HG03159 (cell line): ENCODE results near the gene TEX19.
"Not testable (repeated sequence)": the region's sequence is repeated elsewhere in the genome, so short reads cannot be mapped to it uniquely, and the experiment has no call there.

Experiments used
- ATAC-seq: cut with Tn5 transposase; IDR thresholded peaks from one replicate; pipeline ENCODE4 v1.9.1; 2021; ENCODE audit warnings: mild to moderate bottlenecking, moderate library complexity; ENCODE audit not compliant: unreplicated experiment

TEX19 gene

GRCh38 chr17:82403662-82404660 lies 44.9 kb downstream of the TEX19 start:
- no peak for ATAC-seq

DNA sequence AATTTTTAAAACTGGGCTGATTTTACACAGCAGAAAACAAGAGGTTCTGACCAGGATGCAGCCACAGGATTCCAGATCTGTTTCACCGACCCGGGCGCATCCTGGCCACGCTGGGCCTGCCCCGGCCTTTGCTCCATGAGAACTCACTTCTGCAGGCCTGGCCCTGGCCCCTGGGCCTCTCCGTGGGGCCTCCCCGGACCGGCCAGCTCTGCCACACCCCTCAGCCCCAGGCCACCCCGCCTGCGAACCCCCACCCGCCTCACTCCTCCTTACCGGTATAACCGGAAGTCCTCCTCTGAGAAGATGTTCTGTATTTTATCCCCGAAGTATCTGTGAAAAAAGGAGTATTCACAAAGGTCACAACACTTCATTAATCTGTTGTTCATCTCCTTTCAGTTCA lies 46.0 kb downstream of the TEX19 start:
- ATAC-seq, result no peak

DNA sequence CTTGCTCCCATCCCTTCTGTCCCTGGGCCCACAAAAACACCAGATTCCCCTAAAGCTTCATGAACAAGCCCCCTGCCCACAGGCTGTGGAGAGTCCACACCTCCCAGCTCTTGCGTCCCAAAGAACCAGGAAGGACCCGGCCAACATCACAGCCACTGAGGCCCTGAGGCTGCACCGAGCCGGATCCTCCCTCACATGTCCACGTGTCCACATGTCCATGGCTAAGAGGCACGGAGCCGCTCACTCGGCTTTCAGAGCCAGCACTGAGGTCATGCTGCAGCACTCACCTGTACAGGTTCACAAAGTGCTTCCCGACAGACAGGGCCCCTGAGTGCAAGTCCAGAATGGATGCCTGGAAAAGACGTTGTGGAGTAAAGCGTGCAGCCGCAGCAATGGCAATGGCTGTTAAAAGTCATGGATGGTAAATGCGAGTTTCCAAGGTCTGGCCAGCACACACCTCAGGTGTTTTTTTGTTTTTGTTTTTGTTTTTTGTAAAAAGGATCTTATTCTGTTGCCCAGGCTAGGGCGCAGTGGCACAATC lies 47.2 kb downstream of the TEX19 start:
- ATAC-seq, result no peak

DNA sequence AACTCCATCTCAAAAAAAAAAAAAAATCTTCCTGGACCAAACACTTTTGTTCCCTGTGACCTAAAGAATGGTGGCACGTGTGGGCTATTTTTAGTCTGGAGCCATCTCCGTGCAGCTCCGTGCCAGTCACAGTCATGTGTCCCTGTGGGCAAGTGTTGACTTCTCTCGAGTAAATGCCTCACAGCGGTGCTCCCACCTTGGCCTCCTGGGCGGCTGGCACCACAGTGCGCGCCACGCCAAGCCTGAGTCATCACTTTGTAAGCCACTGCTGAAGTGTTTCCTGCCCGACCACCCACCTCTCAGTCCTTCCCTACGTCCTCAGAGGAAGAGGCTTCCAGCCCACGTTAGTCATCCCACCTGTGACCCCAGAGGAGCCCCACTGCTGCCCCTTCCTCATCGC lies 48.2 kb downstream of the TEX19 start:
- no peak for ATAC-seq

- ATAC-seq, result no peak
These were observed 49.4 kb downstream of the TEX19 start for GRCh38 chr17:82408288-82408937.

- no peak for ATAC-seq
These were observed 49.9 kb downstream of the TEX19 start for GRCh38 chr17:82408938-82409318.

GRCh38 chr17:82410014-82410716 lies 51.1 kb downstream of the TEX19 start:
- ATAC-seq, result no peak

GRCh38 chr17:82411396-82412053 lies 52.5 kb downstream of the TEX19 start:
- no peak for ATAC-seq

GRCh38 chr17:82412081-82412480 lies 53.0 kb downstream of the TEX19 start:
- ATAC-seq, result not testable (repeated sequence)

GRCh38 chr17:82412535-82413520 lies 53.8 kb downstream of the TEX19 start:
- ATAC-seq, result no peak
